GM04503 (cell line): ENCODE data around the gene EVA1C.
A peak's percentile ranks its signal among the peaks of the same experiment; 100 is the strongest.
"Not testable (repeated sequence)": the region's sequence is repeated elsewhere in the genome, so short reads cannot be mapped to it uniquely, and the experiment has no call there.

Source experiments
- DNase-seq: peaks from one replicate; pipeline ENCODE4 v3.0.0-alpha.2; 2012; ENCODE audit warnings: low read depth

EVA1C gene, protein sequence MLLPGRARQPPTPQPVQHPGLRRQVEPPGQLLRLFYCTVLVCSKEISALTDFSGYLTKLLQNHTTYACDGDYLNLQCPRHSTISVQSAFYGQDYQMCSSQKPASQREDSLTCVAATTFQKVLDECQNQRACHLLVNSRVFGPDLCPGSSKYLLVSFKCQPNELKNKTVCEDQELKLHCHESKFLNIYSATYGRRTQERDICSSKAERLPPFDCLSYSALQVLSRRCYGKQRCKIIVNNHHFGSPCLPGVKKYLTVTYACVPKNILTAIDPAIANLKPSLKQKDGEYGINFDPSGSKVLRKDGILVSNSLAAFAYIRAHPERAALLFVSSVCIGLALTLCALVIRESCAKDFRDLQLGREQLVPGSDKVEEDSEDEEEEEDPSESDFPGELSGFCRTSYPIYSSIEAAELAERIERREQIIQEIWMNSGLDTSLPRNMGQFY

GRCh38 chr21:32412162-32413014, at the start of gene EVA1C:
EVA1C (plus strand) TSS chr21:32412706; CDS start chr21:32412854, 148 bp downstream.
- DNase-seq: no peak

DNA sequence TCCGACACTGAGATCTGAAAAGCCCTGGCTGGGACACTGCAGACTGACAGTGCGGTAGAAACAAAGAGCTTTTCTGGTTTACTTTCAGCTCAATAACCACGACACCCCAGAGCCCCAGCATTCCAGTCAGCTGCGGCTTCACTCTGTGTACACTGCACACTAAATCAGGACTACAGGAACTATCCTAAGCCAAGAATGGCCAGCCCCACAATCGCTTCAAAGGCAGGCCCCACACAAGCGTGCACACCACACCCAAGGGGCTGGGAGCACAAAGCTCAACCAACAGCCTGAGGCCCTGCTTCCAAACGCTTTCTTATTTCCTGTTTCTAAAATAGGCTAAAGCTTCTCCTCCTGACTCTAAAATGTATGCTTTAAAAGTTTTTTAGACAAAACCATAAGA, 48.1 kb upstream of the EVA1C start:
- DNase-seq: no peak

GRCh38 chr21:32364796-32365195, 47.7 kb upstream of the EVA1C start:
- no peak for DNase-seq

GRCh38 chr21:32366191-32366590, 46.3 kb upstream of the EVA1C start:
- no peak for DNase-seq

DNA sequence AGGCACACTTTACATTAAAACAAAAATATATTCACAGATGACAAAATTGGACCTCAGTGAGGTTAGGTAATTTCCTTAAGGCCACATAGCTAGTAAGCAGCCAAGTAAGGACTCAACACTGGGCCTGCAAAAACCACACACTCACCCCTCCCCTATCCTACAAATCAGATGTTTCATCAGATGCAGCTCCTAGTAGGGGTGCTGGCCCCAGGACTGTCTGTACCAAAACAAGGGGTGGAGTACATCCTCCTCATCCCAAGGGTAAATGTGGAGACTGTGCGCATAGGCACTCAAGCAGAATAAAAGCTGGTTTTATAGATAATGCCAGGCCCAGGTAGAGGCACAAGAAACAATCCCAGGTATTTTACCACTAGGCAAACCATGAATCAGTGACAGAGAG, 45.3 kb upstream of the EVA1C start:
- DNase-seq: no peak

DNA sequence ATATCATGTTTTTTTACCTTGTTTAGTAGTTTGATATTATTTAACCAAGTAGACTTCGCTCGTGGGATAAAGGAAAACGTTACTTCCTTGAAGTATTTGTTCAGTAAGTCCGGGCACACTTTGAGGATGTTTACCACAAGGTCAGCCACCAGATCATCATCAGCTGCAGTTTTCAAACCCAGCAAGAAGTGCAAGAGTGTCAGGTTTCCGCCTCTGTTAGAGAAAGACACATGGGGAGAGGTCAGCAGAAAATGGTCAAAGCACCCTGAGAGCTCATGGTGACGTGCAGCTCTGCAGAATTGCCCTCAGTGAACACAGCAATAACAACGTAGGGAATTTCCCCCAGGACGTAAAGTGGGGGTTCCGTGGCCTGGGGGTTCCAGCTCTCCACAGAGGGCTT, 44.1 kb upstream of the EVA1C start:
- no peak for DNase-seq

DNA sequence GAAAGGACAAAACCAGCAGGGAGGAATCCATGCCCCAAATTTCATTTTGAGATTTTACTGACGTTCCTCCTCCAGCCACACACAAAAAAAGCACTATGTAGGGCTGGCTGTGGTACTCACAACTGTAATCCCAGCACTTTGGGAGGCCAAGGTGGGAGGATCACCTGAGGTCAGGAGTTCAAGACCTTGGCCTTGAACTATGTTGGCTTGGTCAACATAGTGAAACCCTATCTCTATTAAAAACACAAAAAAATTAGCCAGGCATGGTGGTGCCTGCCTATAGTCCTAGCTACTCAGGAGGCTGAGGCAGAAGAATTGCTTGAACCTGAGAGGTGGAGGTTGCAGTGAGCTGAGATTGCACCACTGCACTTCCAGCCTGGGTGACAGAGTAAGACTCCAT, 43.5 kb upstream of the EVA1C start:
- not testable (repeated sequence) for DNase-seq

- no peak for DNase-seq
Observed at GRCh38 chr21:32370998-32371766, 41.3 kb upstream of the EVA1C start.

GRCh38 chr21:32371913-32372314, 40.6 kb upstream of the EVA1C start:
- peak; percentile 82 for DNase-seq

DNA sequence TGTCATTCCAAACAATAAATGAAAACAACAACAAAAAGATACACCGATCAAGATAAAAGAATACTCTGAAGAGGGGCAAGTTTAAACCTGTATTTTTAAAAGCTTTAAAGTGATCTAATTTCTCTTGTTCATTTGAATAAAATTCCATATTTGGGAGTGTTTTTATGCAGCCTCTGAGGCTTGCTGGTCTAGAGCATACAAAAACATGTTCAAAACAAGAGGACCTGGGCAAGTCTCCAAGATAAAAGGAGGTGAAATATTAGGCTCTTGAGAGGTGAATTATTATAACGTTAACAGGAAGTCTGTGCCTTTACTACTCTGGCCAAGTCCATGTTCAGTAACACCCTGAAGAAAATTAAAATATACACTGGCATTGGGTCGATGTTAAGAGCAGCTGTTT, 39.8 kb upstream of the EVA1C start:
- DNase-seq: no peak

GRCh38 chr21:32377506-32377905, 35.0 kb upstream of the EVA1C start:
- no peak for DNase-seq

DNA sequence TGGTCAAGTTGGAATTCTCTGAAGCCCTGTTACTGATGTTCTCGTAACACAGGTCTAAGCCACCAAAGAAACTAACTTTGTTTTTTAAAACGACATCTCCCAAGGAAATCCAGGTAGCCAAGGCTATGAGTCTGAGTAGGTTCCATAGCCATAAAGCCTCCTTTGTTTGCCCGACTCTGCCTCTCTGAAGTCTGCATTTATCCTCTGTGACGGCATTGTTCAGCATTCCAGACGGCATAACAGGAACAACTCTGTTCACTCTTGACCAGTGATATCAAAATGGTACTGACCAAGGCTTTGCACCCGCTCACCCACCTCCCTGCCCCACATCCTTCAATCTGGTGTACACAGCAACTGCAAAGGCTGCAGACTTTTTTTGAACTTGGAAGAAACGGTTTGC, 34.5 kb upstream of the EVA1C start:
- DNase-seq: no peak

DNA sequence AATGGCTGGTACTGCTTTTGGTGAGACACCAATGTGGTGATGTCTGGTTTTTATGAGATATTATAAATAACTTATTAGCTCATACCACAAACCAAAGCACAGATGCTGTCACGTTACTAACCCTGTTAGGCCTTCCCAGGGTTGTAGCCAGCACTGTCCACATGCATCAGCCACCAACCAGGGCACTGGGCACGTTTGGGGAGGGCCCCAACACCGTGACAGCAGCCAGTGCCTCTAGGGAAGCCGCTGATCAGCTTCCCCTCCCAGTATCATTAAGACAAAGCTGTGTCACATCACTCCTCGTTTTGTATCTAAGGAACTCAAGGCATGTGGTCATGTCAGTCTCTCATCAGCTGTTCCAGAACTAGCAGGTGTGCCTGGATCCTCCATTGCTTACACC, 33.5 kb upstream of the EVA1C start:
- DNase-seq: peak; percentile 75

GRCh38 chr21:32380940-32381339, 31.6 kb upstream of the EVA1C start:
- DNase-seq: no peak

DNA sequence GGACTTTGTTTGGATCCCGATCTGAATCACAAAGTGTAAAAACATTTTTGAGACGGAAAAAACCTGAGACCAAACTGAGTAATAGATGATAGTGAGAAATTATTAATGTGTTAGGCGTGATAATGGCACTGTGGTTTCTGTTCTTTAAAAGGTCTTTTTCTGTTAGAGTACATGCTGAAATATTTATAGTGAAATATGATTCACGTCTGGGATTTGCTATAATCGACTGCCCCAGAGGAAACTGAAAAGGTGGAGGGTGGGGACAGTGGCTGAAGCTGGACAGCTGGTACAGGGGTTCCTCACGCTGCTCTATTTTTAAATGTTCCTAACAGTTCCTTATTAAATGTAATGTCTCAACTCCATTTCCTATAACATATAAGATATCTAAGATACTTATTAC, 30.9 kb upstream of the EVA1C start:
- DNase-seq: no peak

GRCh38 chr21:32382108-32382644, 30.3 kb upstream of the EVA1C start:
- no peak for DNase-seq

DNA sequence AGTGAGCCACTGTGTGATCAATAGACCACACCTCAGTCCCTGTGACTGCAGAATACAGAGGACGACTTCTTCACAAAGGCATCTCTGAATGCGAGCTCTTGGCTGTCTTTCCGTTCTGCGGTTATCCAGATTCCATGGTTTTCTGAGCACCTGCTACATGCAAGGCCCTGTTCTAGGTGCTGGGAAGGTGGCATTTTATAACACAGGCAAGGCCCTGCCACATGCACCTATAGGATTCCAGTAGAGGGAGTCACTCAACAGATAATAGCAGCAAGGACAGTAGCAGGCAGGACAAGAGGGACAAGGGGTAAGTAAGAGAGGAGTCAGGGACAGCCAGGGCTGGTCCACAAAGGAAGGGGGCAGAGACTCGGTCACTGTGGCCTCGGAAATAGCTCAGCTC, 28.7 kb upstream of the EVA1C start:
- DNase-seq: no peak

GRCh38 chr21:32386195-32386870, 26.2 kb upstream of the EVA1C start:
- no peak for DNase-seq

GRCh38 chr21:32387151-32387550, 25.4 kb upstream of the EVA1C start:
- no peak for DNase-seq

DNA sequence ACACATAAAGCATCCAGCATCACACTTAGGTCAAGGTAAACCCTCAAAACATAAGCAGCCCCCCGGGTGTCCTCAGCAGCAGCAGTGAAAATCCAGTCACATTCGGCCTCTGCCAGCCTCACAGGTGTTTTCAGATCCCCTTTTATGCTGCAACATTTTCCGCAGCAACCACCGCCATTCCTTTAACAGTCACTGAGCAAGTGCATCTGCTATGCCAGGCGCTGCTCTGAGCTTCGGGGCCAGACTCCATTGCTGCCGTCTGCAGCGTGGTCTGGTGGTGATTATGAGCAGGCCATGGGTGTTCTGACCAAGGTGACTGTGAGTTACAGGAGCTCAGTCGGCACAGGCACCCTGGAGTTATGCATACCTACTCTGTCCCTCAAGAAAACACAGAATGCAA, 24.2 kb upstream of the EVA1C start:
- DNase-seq: no peak

- DNase-seq: no peak
Observed at GRCh38 chr21:32389337-32390015, 23.0 kb upstream of the EVA1C start.
